Ovary (tissue), 9 donors: ENCODE measurements around the gene NOM1. TPM values are rescaled to one million over a fixed set of nuclear protein-coding genes. Genes with fewer than 3 reads are reported as not detected.
"Not testable (repeated sequence)": the region's sequence is repeated elsewhere in the genome, so short reads cannot be mapped to it uniquely, and the experiment has no call there.

Experiments used
- DNase-seq, 5 donors: peaks; one replicate each; pipeline ENCODE4 v3.0.0-alpha.2; 2019 to 2020
- H3K27ac ChIP-seq, 2 donors: fragments of 200-600 bp; one replicate each; pipeline versions ENCODE4 v1.5.1 to v1.8.0; 2019 to 2022
- H3K27me3 ChIP-seq: fragments of 200-600 bp; one replicate; pipeline ENCODE4 v1.8.0; 2022
- H3K36me3 ChIP-seq: fragments of 200-600 bp; sonication (generic); one replicate; pipeline ENCODE4 v1.5.1; 2019
- H3K4me1 ChIP-seq: one replicate; pipeline ENCODE4 v1.8.1; 2013; ENCODE audit warnings: mild to moderate bottlenecking, moderate library complexity; ENCODE audit not compliant: insufficient read depth
- H3K4me3 ChIP-seq: fragments of 200-600 bp; sonication (generic); one replicate; pipeline ENCODE4 v1.5.1; 2017
- H3K9me3 ChIP-seq, 2 donors: fragments of 200-600 bp in 1 of 2; sonication (generic) in 1 of 2; one replicate each; pipeline versions ENCODE4 v1.5.1 to v1.8.1; 2013 to 2019; ENCODE audit warnings: mild to moderate bottlenecking in 1 of 2, moderate library complexity in 1 of 2
- EP300 ChIP-seq: sonication (generic); formaldehyde crosslinking; IDR thresholded peaks from one replicate; pipeline ENCODE4 v1.6.1; 2017; ENCODE audit warnings: antibody characterized with exemption
- POLR2A ChIP-seq: fragments of 450-650 bp; IDR thresholded peaks from one replicate; pipeline ENCODE4 v1.6.1; 2017; ENCODE audit warnings: antibody characterized with exemption, mild to moderate bottlenecking, moderate library complexity
- WGBS, 3 donors: extraction: QIAGEN DNeasy Blood & Tissue Kit in 1 of 3; methylation state at CpG; one replicate each; pipeline versions ENCODE4 v1.1.5 to v1.1.7; 2013 to 2017; 5-methylcytosine and 5-hydroxymethylcytosine counted together
- intact Hi-C, 4 donors: fragments of 100-400 bp; cut with DNase I; formaldehyde crosslinking; loops; one replicate each; pipeline versions ENCODE4 v1.11.0 to v1.15.1; 2022 to 2023
- polyA plus RNA-seq, 2 donors: library from polyadenylated mRNA; stranded (reverse); fragments of 200-250 nt in 1 of 2; fragments of 350-450 nt in 1 of 2; fragmentation: Illumina TruSeq in 1 of 2; extraction: RNeasy Lipid Tissue Mini Kit (QIAGEN cat#74804) in 1 of 2; gene quantifications; one replicate each; pipeline ENCODE4 v1.2.3, GENCODE V29; 2013 to 2014
- total RNA-seq, 7 donors: library from RNA; depleted of rRNA in 2 of 7; stranded (reverse); fragments of >200 nt in 2 of 7; fragmentation: NEBNext Ultra II Directional in 3 of 7; extraction: Animal tissue kit (Norgen Biotek cat#: 25700) in 3 of 7; gene quantifications; one replicate each; pipeline versions ENCODE4 v1.1.0 to v1.2.4, GENCODE V29; 2016 to 2023
- TF ChIP-seq, protein P1 (sequence below), 3 donors: fragments of 450-650 bp in 2 of 3; fragments of 200-600 bp in 1 of 3; IDR thresholded peaks; one replicate each; pipeline versions ENCODE4 v1.5.1 to v1.8.0; 2016 to 2022; ENCODE audit warnings: antibody characterized with exemption in 3 of 3, mild to moderate bottlenecking in 1 of 3
- donor health status: DM: no; HTN: no; CAD: no; lungs with moderate emphysema.
- donor health status: DM: no; HTN: no; CAD: no.
- donor health status: Bipolar disorder and iron deficiency.
- donor health status: DM: yes; HTN: yes; CAD: no.
- donor health status: DM: no; HTN: no; CAD: no.
- donor health status: DM: yes; HTN: yes; CAD: no.

Gene NOM1
- total and polyA plus RNA-seq, 9 donors: 7.7 to 26.5 (median 13.8) TPM

DNA sequence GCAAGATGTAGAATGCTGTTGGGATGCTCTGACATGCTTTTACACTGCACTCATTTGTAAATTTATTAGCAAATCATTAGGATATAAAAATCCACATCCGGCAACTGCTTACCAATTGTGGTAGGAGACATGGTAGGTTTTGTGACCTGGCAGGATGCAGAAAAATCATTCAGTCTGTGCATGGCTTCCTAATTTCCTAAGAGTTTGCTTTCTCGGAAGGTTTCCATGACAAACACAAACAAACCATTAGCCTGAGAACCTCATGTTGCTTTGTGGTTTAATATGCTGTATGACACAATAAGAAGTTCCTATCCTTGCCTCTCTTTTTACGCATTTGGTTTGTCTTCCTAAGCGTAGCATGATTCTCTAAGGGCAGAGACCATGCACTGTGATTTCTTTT is 41.9 kb upstream of the NOM1 start:
- H3K4me1 ChIP-seq: no peaks in the 10 kb centered on the region
- no peaks in the 10 kb centered on the region for H3K9me3 ChIP-seq
- intact Hi-C loops: no loop called here
- no peaks in the 10 kb centered on the region for H3K27me3 ChIP-seq
- no peak for DNase-seq
- TF ChIP-seq, protein P1, sequence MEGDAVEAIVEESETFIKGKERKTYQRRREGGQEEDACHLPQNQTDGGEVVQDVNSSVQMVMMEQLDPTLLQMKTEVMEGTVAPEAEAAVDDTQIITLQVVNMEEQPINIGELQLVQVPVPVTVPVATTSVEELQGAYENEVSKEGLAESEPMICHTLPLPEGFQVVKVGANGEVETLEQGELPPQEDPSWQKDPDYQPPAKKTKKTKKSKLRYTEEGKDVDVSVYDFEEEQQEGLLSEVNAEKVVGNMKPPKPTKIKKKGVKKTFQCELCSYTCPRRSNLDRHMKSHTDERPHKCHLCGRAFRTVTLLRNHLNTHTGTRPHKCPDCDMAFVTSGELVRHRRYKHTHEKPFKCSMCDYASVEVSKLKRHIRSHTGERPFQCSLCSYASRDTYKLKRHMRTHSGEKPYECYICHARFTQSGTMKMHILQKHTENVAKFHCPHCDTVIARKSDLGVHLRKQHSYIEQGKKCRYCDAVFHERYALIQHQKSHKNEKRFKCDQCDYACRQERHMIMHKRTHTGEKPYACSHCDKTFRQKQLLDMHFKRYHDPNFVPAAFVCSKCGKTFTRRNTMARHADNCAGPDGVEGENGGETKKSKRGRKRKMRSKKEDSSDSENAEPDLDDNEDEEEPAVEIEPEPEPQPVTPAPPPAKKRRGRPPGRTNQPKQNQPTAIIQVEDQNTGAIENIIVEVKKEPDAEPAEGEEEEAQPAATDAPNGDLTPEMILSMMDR (IDR thresholded peaks at IDR 0.05): no peak
- TF ChIP-seq EP300 (no peak), POLR2A (no peak)
- H3K36me3 ChIP-seq: no peaks in the 10 kb centered on the region
- no peak overlapping the region for H3K27ac ChIP-seq
- no peak overlapping the region for H3K4me3 ChIP-seq
- WGBS, 3 donors: 42 to 56% (median 47%) methylated on average over 4 of the region's 4 CpGs

DNA sequence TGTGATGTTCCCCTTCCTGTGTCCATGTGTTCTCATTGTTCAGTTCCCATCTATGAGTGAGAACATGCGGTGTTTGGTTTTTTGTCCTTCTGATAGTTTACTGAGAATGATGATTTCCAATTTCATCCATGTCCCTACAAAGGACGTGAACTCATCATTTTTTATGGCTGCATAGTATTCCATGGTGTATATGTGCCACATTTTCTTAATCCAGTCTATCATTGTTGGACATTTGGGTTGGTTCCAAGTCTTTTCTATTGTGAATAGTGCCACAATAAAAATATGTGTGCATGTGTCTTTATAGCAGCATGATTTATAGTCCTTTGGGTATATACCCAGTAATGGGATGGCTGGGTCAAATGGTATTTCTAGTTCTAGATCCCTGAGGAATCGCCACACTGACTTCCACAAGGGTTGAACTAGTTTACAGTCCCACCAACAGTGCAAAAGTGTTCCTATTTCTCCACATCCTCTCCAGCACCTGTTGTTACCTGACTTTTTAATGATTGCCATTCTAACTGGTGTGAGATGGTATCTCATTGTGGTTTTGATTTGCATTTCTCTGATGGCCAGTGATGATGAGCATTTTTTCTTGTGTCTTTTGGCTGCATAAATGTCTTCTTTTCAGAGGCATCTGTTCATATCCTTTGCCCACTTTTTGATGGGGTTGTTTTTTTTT is 39.8 kb upstream of the NOM1 start:
- H3K4me3 ChIP-seq, H3K27me3 ChIP-seq, H3K27ac ChIP-seq, H3K4me1 ChIP-seq, H3K36me3 ChIP-seq, H3K9me3 ChIP-seq, intact Hi-C loops, DNase-seq: not testable (repeated sequence)
- 70 to 93% (median 82%) methylated on average over 3 of the region's 3 CpGs for WGBS, 3 donors

DNA sequence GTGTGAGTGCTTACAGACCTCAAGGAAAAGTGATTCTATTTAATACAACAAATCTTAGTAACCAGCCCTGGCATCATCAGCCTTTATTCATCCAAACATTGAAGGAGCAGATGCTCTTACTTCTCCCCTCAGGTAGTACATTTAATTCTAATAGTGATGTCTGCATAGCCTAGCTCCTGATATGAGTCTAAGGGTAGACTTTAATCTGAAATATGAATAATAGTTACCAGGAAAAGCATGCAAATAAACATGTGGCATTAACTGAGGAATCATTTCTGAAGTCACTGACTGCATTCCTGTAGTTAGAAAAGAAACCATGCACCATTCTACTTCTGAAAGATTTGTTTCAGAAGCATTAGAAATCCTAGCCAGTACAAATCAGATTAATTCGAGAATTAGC is 30.9 kb upstream of the NOM1 start:
- DNase-seq: no peak
- Histone ChIP-seq H3K4me3 (no peak overlapping the region), H3K9me3 (peaks cover 0 to 3% of the 10 kb centered on the region in 2 donors), H3K27ac (no peak overlapping the region), H3K36me3 (no peaks in the 10 kb centered on the region), H3K4me1 (no peaks in the 10 kb centered on the region), H3K27me3 (no peaks in the 10 kb centered on the region)
- TF ChIP-seq EP300: no peak
- no peak for TF ChIP-seq POLR2A
- TF ChIP-seq, protein P1 (IDR thresholded peaks at IDR 0.05): no peak
- 23 to 41% (median 29%) methylated on average over 1 of the region's 1 CpG for WGBS, 3 donors
- intact Hi-C loops: no loop called here

DNA sequence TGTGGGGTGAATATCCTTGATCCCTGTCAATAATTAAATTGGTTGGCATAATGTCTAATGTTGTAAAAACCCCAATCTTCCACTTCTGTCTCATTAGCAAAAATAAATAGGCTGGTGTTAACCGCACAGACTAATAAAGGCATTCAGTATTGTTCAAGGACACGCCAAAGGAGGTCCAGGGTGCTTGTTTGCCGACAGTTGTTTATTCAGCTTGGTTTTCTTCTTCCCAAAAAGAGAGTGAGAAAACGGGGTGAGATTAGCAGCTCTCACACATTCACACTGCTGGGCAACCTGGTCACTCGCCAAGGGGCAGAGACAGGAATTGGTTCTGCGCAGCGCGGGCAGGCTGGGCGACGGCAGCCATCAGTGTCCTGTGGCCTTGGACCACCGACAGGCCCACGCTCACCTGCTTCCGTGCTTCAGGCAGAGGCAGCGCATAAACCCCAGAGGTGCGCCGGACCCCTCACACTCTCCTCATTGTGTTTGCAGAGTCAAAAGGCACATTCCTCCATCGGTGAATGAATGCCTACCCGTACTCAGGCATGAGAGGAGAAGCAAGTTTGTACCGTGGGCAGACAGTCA is 30.3 kb upstream of the NOM1 start:
- no peak for TF ChIP-seq EP300
- no peak for TF ChIP-seq POLR2A
- intact Hi-C loops: no loop called here
- Histone ChIP-seq H3K4me3 (no peak overlapping the region), H3K27ac (no peak overlapping the region), H3K36me3 (no peaks in the 10 kb centered on the region), H3K27me3 (no peaks in the 10 kb centered on the region), H3K4me1 (no peaks in the 10 kb centered on the region), H3K9me3 (peaks cover 0 to 3% of the 10 kb centered on the region in 2 donors)
- no peak for DNase-seq
- WGBS, 3 donors: 45 to 66% (median 50%) methylated on average over 19 of the region's 19 CpGs

DNA sequence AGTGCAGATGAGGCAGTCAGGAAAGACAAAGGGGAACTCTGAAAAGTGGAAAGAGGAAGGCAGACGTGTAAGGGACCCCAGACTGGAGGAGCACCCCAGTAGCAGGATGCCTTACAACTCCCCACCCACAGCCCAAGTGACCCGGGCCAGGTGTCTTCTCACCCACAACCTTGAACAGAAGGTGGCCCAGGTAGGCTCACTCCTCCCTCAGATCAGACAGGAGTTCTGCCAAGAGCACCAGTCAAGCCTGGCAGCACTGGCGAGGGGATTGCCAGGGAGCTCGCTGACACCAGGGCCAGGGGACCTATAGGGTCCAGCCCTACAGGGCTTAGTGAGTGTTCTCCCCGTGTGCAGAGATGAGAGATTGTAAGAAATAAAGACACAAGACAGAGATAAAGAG is 29.4 kb upstream of the NOM1 start:
- WGBS, 3 donors: 49 to 65% (median 62%) methylated on average over 5 of the region's 5 CpGs
- intact Hi-C loops: no loop called here
- H3K4me1 ChIP-seq: no peaks in the 10 kb centered on the region
- no peaks in the 10 kb centered on the region for H3K27me3 ChIP-seq
- no peak overlapping the region for H3K4me3 ChIP-seq
- H3K9me3 ChIP-seq: peaks cover 0 to 2% of the 10 kb centered on the region in 2 donors
- no peaks in the 10 kb centered on the region for H3K36me3 ChIP-seq
- no peak for DNase-seq
- TF ChIP-seq EP300: no peak
- TF ChIP-seq, protein P1 (IDR thresholded peaks at IDR 0.05): no peak
- H3K27ac ChIP-seq: no peak overlapping the region

DNA sequence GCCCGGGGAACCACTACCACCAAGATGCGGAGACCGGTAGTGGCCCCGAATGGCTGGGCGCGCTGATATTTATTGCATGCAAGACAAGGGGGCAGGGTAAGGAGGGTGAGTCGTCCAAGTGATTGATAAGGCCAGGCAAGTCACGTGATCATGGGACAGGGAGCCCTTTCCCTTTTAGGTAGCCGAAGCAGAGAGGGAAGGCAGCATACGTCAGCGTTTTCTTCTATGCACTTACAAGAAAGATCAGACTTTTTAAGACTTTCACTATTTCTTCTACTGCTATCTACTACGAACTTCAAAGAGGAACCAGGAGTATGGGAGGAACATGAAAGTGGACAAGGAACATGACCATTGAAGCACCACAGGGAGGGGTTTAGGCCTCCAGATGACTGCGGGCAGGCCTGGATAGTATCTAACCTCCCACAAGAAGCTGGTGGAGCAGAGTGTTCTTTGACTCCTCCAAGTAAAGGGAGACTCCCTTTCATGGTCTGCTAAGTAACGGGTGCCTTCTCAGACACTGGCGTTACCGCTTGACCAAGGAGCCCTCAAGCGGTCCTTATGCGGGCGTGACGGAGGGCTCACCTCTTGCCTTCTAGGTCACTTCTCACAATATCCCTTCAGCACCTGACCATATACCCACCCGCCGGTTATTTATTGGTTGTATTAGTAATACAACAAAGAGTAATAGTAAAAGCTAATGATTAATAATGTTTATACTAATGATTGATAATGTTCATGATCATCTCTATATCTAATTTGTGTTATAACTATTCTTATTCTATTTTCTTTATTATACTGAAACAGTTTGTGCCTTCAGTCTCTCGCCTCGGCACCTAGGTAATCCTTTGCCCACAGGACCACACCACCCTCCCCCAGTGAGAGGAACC is 28.8 kb upstream of the NOM1 start:
- DNase-seq, H3K27ac ChIP-seq, H3K4me1 ChIP-seq, H3K27me3 ChIP-seq, H3K9me3 ChIP-seq, H3K36me3 ChIP-seq, H3K4me3 ChIP-seq, intact Hi-C loops: not testable (repeated sequence)
- WGBS, 3 donors: 47 to 55% (median 53%) methylated on average over 24 of the region's 24 CpGs

DNA sequence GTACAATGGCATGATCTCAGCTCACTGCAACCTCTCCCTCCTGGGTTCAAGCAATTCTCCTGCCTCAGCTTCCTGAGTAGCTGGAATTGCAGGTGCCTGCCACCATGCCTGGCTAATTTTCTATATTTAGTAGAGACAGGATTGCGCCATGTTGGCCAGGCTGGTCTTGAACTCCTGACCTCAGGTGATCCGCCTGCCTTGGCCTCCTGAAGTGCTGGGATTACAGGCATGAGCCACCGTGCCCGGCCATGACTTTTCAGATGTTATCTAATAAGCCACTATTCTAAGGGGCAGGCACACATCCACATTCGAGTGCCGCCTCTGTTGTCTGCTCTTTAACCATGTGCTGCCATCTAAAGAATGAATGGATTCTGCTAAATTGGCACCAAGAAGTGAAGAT is 27.2 kb upstream of the NOM1 start:
- H3K4me1 ChIP-seq, H3K4me3 ChIP-seq, intact Hi-C loops, H3K27ac ChIP-seq, H3K9me3 ChIP-seq, H3K36me3 ChIP-seq, H3K27me3 ChIP-seq, DNase-seq: not testable (repeated sequence)
- 81 to 89% (median 84%) methylated on average over 6 of the region's 6 CpGs for WGBS, 3 donors

DNA sequence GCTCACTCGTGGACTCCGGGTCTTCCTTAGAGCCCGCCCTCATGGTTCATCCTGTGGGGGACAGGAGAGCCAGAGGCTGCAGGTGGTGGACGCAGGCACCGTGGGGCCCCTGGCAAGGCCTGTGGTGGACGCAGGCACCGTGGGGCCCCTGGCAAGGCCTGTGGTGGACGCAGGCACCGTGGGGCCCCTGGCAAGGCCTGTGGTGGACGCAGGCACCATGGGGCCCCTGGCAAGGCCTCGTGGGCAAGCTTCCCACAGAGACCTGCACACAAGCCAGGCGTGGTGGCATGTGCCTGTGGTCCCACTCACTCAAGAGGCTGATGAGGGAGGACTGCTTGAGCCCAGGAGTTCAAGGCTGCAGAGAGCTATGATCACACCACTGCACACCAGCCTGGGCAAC is 23.7 kb upstream of the NOM1 start:
- H3K4me1 ChIP-seq, H3K27me3 ChIP-seq, intact Hi-C loops, DNase-seq, H3K4me3 ChIP-seq, H3K36me3 ChIP-seq, H3K9me3 ChIP-seq, H3K27ac ChIP-seq: not testable (repeated sequence)
- 76 to 86% (median 86%) methylated on average over 8 to 12 of the region's 12 CpGs for WGBS, 3 donors
